Hematopoietic multipotent progenitor cell (in vitro differentiated cells): ENCODE data around the gene FAM236A. TPM values are rescaled to one million over a fixed set of nuclear protein-coding genes. Genes with fewer than 3 reads are reported as not detected.
"Not testable (repeated sequence)": the region's sequence is repeated elsewhere in the genome, so short reads cannot be mapped to it uniquely, and the experiment has no call there.

ENCODE experiments used
- DNase-seq, 3 donors: peaks; one replicate each; pipeline ENCODE4 v3.0.0-alpha.2; 2011 to 2015; ENCODE audit warnings: low read depth in 2 of 3, low spot score in 2 of 3
- total RNA-seq: library from RNA; depleted of rRNA; stranded (reverse); fragments of >200 nt; gene quantifications from one replicate; pipeline ENCODE4 v1.2.3, GENCODE V29; 2012

FAM236A gene
- not detected for total RNA-seq

GRCh38 chrX:72937906-72938305 is at the start of gene FAM236A:
Gene FAM236A, plus strand, starts transcription at chrX:72938206. Its CDS starts 57 bp downstream, at chrX:72938263.
- not testable (repeated sequence) for DNase-seq

- not testable (repeated sequence) for DNase-seq
Observed at GRCh38 chrX:72889740-72890139, 48.3 kb upstream of the FAM236A start.

GRCh38 chrX:72912315-72912714 is 25.7 kb upstream of the FAM236A start, which contains the start of gene FAM236C:
Gene FAM236C, plus strand, starts transcription at chrX:72912615. Its CDS starts 100 bp downstream, at chrX:72912715.
- not testable (repeated sequence) for DNase-seq

GRCh38 chrX:72916096-72916495 is 21.9 kb upstream of the FAM236A start:
- DNase-seq = not testable (repeated sequence)

- DNase-seq = not testable (repeated sequence)
Observed at GRCh38 chrX:72932283-72932682, 5.7 kb upstream of the FAM236A start.

- DNase-seq = not testable (repeated sequence)
Observed at GRCh38 chrX:72936455-72936854, 1.6 kb upstream of the FAM236A start.

GRCh38 chrX:72936882-72937455 is 1.0 kb upstream of the FAM236A start:
- not testable (repeated sequence) for DNase-seq

- DNase-seq = not testable (repeated sequence)
Observed at GRCh38 chrX:72942272-72942671, 4.3 kb downstream of the FAM236A start.

GRCh38 chrX:72943035-72943818 is 5.2 kb downstream of the FAM236A start:
- DNase-seq = not testable (repeated sequence)

GRCh38 chrX:72943819-72944169 is 5.8 kb downstream of the FAM236A start, which contains the start of gene DMRTC1:
Gene DMRTC1, minus strand, starts transcription at chrX:72943837. Its CDS starts 68,143 bp downstream, at chrX:72875694.
- DNase-seq = not testable (repeated sequence)

- DNase-seq = not testable (repeated sequence)
Observed at GRCh38 chrX:72959971-72960370, 22.0 kb downstream of the FAM236A start.

GRCh38 chrX:72971859-72972258 is 33.9 kb downstream of the FAM236A start:
- DNase-seq = not testable (repeated sequence)

- not testable (repeated sequence) for DNase-seq
Observed at GRCh38 chrX:72974885-72975284, 36.9 kb downstream of the FAM236A start.

- DNase-seq = not testable (repeated sequence)
Observed at GRCh38 chrX:72980894-72981469, 43.0 kb downstream of the FAM236A start.

Other genes starting within 250 kb of the FAM236A start
- 4.8 TPM for gene PHKA1, start 223.9 kb upstream of the FAM236A start, total RNA-seq
- 0.27 TPM for gene DMRTC1B, start 161.3 kb upstream of the FAM236A start, total RNA-seq
- not detected for gene FAM236B, start 155.5 kb upstream of the FAM236A start, total RNA-seq
- gene FAM236D, start 130.0 kb upstream of the FAM236A start, total RNA-seq = not detected
- gene FAM236C, start 25.6 kb upstream of the FAM236A start, total RNA-seq = not detected
- gene DMRTC1, start 5.6 kb downstream of the FAM236A start, total RNA-seq = not detected
- gene PABPC1L2B, start 64.7 kb downstream of the FAM236A start, total RNA-seq = not detected
- not detected for gene PABPC1L2A, start 141.3 kb downstream of the FAM236A start, total RNA-seq